ENCODE measurements around the gene SMPD3. TPM values are rescaled to one million over a fixed set of nuclear protein-coding genes. Genes with fewer than 3 reads are reported as not detected.

SMPD3 gene
- total and polyA plus RNA-seq, 2 experiments from 2014 or later = 0.57 to 0.83 TPM

DNA sequence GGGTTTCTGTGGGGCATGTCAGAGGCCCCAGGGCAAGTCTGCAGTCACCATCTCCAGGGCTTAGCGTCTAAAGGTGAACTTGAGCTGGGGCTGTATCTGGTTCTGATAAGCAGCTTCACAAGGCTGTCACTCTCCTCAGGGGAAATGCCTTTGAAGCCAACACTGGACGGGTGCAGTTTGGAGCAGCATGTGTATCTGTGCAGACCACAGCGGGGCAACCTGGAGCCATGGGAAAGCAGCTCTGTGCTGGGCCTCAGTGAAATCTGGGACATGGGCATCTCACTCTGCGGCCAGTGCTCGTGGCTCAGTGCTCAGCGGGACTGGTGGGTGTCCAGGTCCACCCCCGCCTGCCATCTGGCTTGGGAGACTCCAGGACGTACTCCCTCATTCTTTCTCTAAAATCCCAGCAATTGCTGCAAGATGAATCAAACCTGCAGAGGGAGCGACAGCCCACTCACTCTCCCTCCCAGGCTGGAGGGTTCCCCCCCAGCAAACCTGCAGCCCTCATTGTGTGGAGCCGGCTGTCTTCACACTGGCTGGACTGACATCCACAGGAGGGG lies 74.0 kb downstream of the SMPD3 start:
- H3K36me3 ChIP-seq (ENCODE audit: insufficient read depth) = no peaks in the 10 kb centered on the region
- no peak overlapping the region for H3K4me3 Mint-ChIP-seq
- H3K36me3 Mint-ChIP-seq (ENCODE audit: low read depth) = no peaks in the 10 kb centered on the region
- H2AFZ ChIP-seq = no peak overlapping the region
- ATAC-seq (no peak), DNase-seq (ENCODE audit: low spot score) (no peak)
- H3K4me2 ChIP-seq = no peak overlapping the region
- no peak overlapping the region for H3K27ac Mint-ChIP-seq
- H3K4me3 ChIP-seq = no peak overlapping the region
- H3K27me3 Mint-ChIP-seq (ENCODE audit: insufficient read depth, low read depth, poor library complexity) = peaks cover 11% of the 10 kb centered on the region
- TF ChIP-seq ZNF462 (CRISPR knock-in tag; IDR thresholded peaks at IDR 0.05) (no peak), ETS1 (IDR thresholded peaks at IDR 0.05) (no peak), CREB1 (CRISPR knock-in tag; IDR thresholded peaks at IDR 0.05; ENCODE audit: low read depth) (no peak), ZNF114 (CRISPR knock-in tag; IDR thresholded peaks at IDR 0.05) (no peak), ZNF331 (CRISPR knock-in tag; IDR thresholded peaks at IDR 0.05; ENCODE audit: low read depth) (no peak), NANOG (IDR thresholded peaks at IDR 0.05; ENCODE audit: borderline replicate concordance) (no peak), POLR2AphosphoS5 (IDR thresholded peaks at IDR 0.05; ENCODE audit: low read depth) (no peak), STAT1 (IDR thresholded peaks at IDR 0.05; ENCODE audit: unreplicated experiment) (no peak), JUNB (IDR thresholded peaks at IDR 0.05; ENCODE audit: unreplicated experiment) (no peak), EZH2 (IDR thresholded peaks at IDR 0.05; ENCODE audit: low read depth, unreplicated experiment) (no peak), REST (IDR thresholded peaks at IDR 0.05; ENCODE audit: unreplicated experiment) (no peak)
- TF ChIP-seq, protein P1, sequence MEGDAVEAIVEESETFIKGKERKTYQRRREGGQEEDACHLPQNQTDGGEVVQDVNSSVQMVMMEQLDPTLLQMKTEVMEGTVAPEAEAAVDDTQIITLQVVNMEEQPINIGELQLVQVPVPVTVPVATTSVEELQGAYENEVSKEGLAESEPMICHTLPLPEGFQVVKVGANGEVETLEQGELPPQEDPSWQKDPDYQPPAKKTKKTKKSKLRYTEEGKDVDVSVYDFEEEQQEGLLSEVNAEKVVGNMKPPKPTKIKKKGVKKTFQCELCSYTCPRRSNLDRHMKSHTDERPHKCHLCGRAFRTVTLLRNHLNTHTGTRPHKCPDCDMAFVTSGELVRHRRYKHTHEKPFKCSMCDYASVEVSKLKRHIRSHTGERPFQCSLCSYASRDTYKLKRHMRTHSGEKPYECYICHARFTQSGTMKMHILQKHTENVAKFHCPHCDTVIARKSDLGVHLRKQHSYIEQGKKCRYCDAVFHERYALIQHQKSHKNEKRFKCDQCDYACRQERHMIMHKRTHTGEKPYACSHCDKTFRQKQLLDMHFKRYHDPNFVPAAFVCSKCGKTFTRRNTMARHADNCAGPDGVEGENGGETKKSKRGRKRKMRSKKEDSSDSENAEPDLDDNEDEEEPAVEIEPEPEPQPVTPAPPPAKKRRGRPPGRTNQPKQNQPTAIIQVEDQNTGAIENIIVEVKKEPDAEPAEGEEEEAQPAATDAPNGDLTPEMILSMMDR (conservative IDR thresholded peaks at IDR 0.05; ENCODE audit: low read depth in 2 of 2) = no peak
- no peak overlapping the region for H3K27ac ChIP-seq (ENCODE audit: low read depth)
- peaks cover 3% of the 10 kb centered on the region; the same call in 2 of the 3 replicates for H3K4me1 Mint-ChIP-seq
- H3K79me2 ChIP-seq (replicated peaks; ENCODE audit: insufficient read depth) = no peaks in the 10 kb centered on the region
- H3K9me3 Mint-ChIP-seq = no peaks in the 10 kb centered on the region
- no peaks in the 10 kb centered on the region; the same call in 1 of the 2 replicates for H4K20me1 ChIP-seq (replicated peaks; ENCODE audit: insufficient read depth)
- no peaks in the 10 kb centered on the region for H3F3A ChIP-seq (replicated peaks; ENCODE audit: low read depth)
- no peaks in the 10 kb centered on the region for H3K9me2 ChIP-seq (ENCODE audit: insufficient read depth)
- no peaks in the 10 kb centered on the region for H3K4me1 ChIP-seq (ENCODE audit: insufficient read depth)
- H3K27me3 ChIP-seq (ENCODE audit: insufficient read depth) = no peaks in the 10 kb centered on the region
